GM18870 (cell line): ENCODE data around the gene INTS2.
"Not testable (repeated sequence)": the region's sequence is repeated elsewhere in the genome, so short reads cannot be mapped to it uniquely, and the experiment has no call there.

Experiments used
- ATAC-seq: cut with Tn5 transposase; IDR thresholded peaks from one replicate; pipeline ENCODE4 v1.9.1; 2021; ENCODE audit warnings: moderate library complexity; ENCODE audit not compliant: unreplicated experiment

INTS2 gene

DNA sequence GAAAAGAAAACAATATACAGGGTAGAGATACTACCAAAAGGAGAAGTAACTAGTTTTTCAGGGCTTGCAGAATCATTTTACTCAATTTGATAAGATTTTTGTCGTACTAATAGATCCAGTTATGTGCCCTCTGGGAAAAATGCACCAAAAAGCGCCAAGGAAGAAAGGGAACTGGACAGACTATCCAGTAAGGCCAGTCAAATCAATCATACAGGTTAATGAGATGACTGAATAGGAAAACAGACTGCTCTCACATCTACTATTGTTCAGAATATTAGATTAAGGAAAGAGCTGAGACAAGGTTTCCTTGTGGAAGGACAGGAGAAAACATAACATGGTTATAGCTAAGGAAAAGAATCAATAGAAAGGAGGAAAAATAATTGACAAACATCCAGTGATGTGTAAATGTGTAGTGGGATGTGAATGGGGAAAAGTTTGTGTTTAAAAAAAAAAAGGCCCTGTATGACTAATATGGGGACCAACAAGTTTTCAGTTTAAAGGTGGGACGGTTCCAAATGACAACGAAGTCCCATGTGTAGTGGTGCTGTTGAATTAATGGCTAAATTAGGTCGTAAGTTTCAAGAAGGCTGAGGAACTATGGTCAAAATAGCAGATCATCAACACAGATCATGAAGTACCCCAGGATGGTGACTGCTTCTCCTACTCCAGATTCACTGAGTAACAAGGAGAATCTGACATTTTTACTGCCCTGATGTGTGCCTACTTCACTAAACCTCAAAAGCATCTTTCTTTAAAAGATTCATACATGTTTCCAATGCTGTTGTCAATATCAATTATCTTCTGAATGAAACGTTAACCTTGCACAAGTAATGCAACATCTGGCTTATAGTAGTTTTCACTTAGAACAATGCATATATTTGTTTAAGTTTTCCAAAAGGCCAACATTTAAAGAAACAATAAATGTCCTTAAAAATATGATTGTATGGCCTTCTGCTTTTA is 105.2 kb downstream of the INTS2 start:
- no peak for ATAC-seq

DNA sequence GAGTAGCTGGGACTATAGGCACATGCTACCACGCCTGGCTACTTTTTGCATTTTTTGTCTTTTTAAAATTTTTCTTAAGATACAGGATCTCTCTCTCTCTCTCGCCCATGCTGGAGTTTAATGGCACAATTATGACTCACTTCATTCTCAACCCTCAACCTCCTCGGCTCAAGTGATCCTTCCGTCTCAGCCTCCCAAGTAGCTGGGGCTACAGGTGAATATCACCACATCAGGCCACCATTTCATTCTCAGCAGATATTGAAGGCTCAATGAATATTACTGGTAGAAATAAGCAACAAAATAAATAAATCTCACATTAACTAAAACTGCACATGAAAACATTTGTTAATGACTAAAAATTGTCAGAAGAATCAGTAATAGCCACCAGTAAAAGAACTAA is 106.1 kb downstream of the INTS2 start:
- no peak for ATAC-seq

GRCh38 chr17:61819265-61819664 is 108.5 kb downstream of the INTS2 start:
- ATAC-seq = not testable (repeated sequence)

GRCh38 chr17:61818225-61818624 is 109.6 kb downstream of the INTS2 start:
- no peak for ATAC-seq

- ATAC-seq = no peak
These were observed 110.3 kb downstream of the INTS2 start for GRCh38 chr17:61817452-61817851.

- ATAC-seq = no peak
These were observed 111.2 kb downstream of the INTS2 start for GRCh38 chr17:61816538-61816937.

GRCh38 chr17:61815863-61816503 is 111.8 kb downstream of the INTS2 start:
- no peak for ATAC-seq
